Mammary epithelial cell (primary cell): ENCODE results near the gene CRYGS.

Experiments
- CTCF ChIP-seq, 2 donors: IDR thresholded peaks in 1 of 2; conservative IDR thresholded peaks in 1 of 2; 2 replicates each; pipeline ENCODE4 v1.5.1; 2011 to 2012; ENCODE audit warnings: inconsistent platforms in 2 of 2, low read length in 2 of 2, mild to moderate bottlenecking in 2 of 2, control low read depth in 1 of 2, low read depth in 1 of 2; ENCODE audit not compliant: insufficient read depth in 1 of 2; ENCODE audit errors: extremely low read depth in 1 of 2
- EZH2 ChIP-seq: IDR thresholded peaks from 2 replicates; pipeline ENCODE4 v1.6.1; 2012; ENCODE audit warnings: low read length, inconsistent platforms, borderline replicate concordance

GRCh38 chr3:186502966-186503712 is 41.0 kb downstream of the CRYGS start:
- TF ChIP-seq EZH2 = no peak
- TF ChIP-seq CTCF (conservative IDR thresholded peaks at IDR 0.05 in 1 of 2, IDR thresholded peaks at IDR 0.05 in 1 of 2; ENCODE audit: extremely low read depth in 1 of 2, insufficient read depth in 1 of 2, low read depth in 1 of 2, low read length in 2 of 2) = no peak
